Adrenal gland (tissue), 12 donors: ENCODE results near the gene TMPRSS4. TPM values are rescaled to one million over a fixed set of nuclear protein-coding genes. Genes with fewer than 3 reads are reported as not detected.

Source experiments
- DNase-seq, 7 donors: peaks; one replicate each; pipeline ENCODE4 v3.0.0-alpha.2; 2019 to 2020
- H3K27ac ChIP-seq, 5 donors: fragments of 200-600 bp; sonication (generic) in 4 of 5; 1 replicate in 3 of 5; 2 replicates in 2 of 5; pipeline versions ENCODE4 v1.5.1 to v1.8.0; 2016 to 2020; ENCODE audit warnings: mild to moderate bottlenecking in 1 of 5
- H3K27me3 ChIP-seq: fragments of 200-600 bp; 2 replicates; pipeline ENCODE4 v1.8.0; 2021
- H3K36me3 ChIP-seq, 2 donors: fragments of 200-600 bp; replicated peaks in 1 of 2; 1 replicate in 1 of 2; 2 replicates in 1 of 2; pipeline versions ENCODE4 v1.5.1 to v1.8.0; 2018 to 2022
- H3K4me1 ChIP-seq, 2 donors: fragments of 200-600 bp; replicated peaks in 1 of 2; 1 replicate in 1 of 2; 2 replicates in 1 of 2; pipeline versions ENCODE4 v1.5.1 to v1.8.0; 2018 to 2021
- H3K4me3 ChIP-seq, 4 donors: fragments of 200-600 bp; sonication (generic) in 3 of 4; one replicate each; pipeline ENCODE4 v1.5.1; 2016 to 2018
- H3K9me3 ChIP-seq, 3 donors: fragments of 200-600 bp; sonication (generic) in 1 of 3; replicated peaks in 1 of 3; 1 replicate in 2 of 3; 2 replicates in 1 of 3; pipeline versions ENCODE4 v1.5.1 to v1.8.0; 2016 to 2021
- POLR2A ChIP-seq, 2 donors: fragments of 450-650 bp; IDR thresholded peaks; one replicate each; pipeline ENCODE4 v1.6.1; 2017; ENCODE audit warnings: antibody characterized with exemption in 2 of 2, mild to moderate bottlenecking in 2 of 2, moderate library complexity in 1 of 2
- WGBS, 4 donors: extraction: QIAGEN DNeasy Blood & Tissue Kit in 2 of 4; methylation state at CpG; one replicate each; pipeline versions ENCODE4 v1.1.5 to v1.1.7; 2013 to 2017; 5-methylcytosine and 5-hydroxymethylcytosine counted together
- intact Hi-C, 2 donors: fragments of 100-400 bp; cut with DNase I; formaldehyde crosslinking; loops; one replicate each; pipeline versions ENCODE4 v1.14.1 to v1.15.0; 2022 to 2023
- polyA plus RNA-seq, 3 donors: library from polyadenylated mRNA; stranded (reverse); fragments of 200-250 nt in 2 of 3; fragments of 350-450 nt in 1 of 3; fragmentation: Illumina TruSeq in 1 of 3; extraction: RNeasy Lipid Tissue Mini Kit (QIAGEN cat#74804) in 1 of 3; gene quantifications; one replicate each; pipeline ENCODE4 v1.2.3, GENCODE V29; 2013 to 2014
- total RNA-seq, 9 donors: library from RNA; depleted of rRNA in 4 of 9; stranded (reverse); fragments of >200 nt in 4 of 9; fragments of 120-200 nt in 1 of 9; fragmentation: NEBNext Ultra II Directional in 1 of 9; extraction: Animal tissue kit (Norgen Biotek cat#: 25700) in 1 of 9; gene quantifications; one replicate each; pipeline versions ENCODE4 v1.1.0 to v1.2.4, GENCODE V29; 2013 to 2023
- TF ChIP-seq, protein P1 (sequence below), 6 experiments: fragments of 450-650 bp in 4 of 6; fragments of 200-600 bp in 2 of 6; sonication (generic) in 1 of 6; IDR thresholded peaks; 1 replicate in 5 of 6; 2 replicates in 1 of 6; pipeline versions ENCODE4 v1.5.1 to v1.8.0; 2016 to 2021; ENCODE audit warnings: antibody characterized with exemption in 6 of 6, mild to moderate bottlenecking in 2 of 6, moderate library complexity in 1 of 6
- donor health status: healthy with polysubstance abuse.
- donor health status: Bipolar disorder and iron deficiency.
- donor health status: DM: yes; HTN: yes; CAD: no.
- donor health status: DM: no; HTN: no; CAD: no.
- donor health status: DM: no; HTN: no; CAD: no.
- donor health status: DM: yes; HTN: yes; CAD: no.

The TMPRSS4 gene
- total and polyA plus RNA-seq, 12 donors, result 0.13 to 0.43 (median 0.27) TPM; not detected in 8

DNA sequence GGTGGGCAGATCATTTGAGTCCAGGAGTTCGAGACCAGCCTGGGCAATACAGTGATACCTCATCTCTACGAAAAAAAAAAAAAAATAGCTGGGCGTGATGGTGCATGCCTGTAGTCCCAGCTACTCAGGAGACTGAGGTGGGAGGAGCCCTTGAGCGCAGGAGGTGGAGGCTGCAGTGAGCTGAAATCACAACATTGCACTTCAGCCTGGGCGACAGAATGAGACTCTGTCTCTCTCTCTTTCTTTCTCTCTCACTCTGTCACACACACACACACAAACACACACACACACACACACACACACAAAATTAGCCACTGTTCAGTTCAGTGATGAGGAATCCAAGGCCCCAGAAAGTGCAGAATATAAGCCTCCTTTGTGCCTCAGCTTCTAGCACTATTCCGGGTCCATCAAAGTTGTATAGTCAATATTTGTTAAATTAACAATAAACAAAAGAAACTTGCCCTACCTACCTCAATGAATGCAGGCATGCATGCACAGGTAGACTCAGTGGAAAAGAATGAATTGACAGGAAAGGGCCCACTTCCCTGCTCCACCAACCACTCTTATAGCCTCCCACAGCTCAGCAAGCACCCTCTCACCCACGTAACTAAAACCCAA is 13.8 kb downstream of the TMPRSS4 start:
- no peaks in the 10 kb centered on the region for H3K27me3 ChIP-seq
- no peak overlapping the region for H3K4me3 ChIP-seq
- WGBS, 4 donors, result 74 to 90% (median 79%) methylated on average over 7 of the region's 7 CpGs
- intact Hi-C loops, result no loop called here
- H3K36me3 ChIP-seq, result no peaks in the 10 kb centered on the region
- DNase-seq, result no peak
- H3K4me1 ChIP-seq, result peaks cover 0 to 20% of the 10 kb centered on the region in 2 donors
- H3K9me3 ChIP-seq, result no peaks in the 10 kb centered on the region
- no peak overlapping the region for H3K27ac ChIP-seq
- no peak for TF ChIP-seq POLR2A (IDR thresholded peaks at IDR 0.05)
- TF ChIP-seq, protein P1, sequence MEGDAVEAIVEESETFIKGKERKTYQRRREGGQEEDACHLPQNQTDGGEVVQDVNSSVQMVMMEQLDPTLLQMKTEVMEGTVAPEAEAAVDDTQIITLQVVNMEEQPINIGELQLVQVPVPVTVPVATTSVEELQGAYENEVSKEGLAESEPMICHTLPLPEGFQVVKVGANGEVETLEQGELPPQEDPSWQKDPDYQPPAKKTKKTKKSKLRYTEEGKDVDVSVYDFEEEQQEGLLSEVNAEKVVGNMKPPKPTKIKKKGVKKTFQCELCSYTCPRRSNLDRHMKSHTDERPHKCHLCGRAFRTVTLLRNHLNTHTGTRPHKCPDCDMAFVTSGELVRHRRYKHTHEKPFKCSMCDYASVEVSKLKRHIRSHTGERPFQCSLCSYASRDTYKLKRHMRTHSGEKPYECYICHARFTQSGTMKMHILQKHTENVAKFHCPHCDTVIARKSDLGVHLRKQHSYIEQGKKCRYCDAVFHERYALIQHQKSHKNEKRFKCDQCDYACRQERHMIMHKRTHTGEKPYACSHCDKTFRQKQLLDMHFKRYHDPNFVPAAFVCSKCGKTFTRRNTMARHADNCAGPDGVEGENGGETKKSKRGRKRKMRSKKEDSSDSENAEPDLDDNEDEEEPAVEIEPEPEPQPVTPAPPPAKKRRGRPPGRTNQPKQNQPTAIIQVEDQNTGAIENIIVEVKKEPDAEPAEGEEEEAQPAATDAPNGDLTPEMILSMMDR (IDR thresholded peaks at IDR 0.05), result no peak

DNA sequence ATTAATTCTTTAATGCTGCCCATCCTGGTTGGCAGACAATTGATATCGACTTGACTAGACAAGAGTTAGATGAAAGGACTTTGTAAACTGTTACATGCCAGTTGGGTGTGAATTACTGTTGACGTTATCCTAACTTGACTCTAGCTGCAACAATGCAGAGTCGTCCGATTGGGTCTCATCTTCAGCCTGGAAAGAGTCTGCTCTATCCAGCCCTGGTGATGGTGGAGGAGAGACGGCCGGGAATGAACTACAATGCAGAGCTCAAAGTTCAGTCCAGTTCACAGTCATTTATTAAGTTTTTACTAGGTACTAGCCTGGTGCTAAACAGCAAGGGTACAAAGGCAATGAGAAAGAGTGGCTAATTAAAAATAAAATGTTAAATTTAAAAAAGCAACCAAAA is 14.8 kb downstream of the TMPRSS4 start:
- Histone ChIP-seq H3K36me3 (no peaks in the 10 kb centered on the region), H3K4me1 (peaks cover 0 to 16% of the 10 kb centered on the region in 2 donors), H3K4me3 (no peak overlapping the region), H3K27me3 (no peaks in the 10 kb centered on the region), H3K27ac (no peak overlapping the region), H3K9me3 (no peaks in the 10 kb centered on the region)
- WGBS, 4 donors, result 59 to 76% (median 73%) methylated on average over 6 of the region's 6 CpGs
- TF ChIP-seq POLR2A (IDR thresholded peaks at IDR 0.05), result no peak
- intact Hi-C loops, result no loop called here
- no peak for DNase-seq

DNA sequence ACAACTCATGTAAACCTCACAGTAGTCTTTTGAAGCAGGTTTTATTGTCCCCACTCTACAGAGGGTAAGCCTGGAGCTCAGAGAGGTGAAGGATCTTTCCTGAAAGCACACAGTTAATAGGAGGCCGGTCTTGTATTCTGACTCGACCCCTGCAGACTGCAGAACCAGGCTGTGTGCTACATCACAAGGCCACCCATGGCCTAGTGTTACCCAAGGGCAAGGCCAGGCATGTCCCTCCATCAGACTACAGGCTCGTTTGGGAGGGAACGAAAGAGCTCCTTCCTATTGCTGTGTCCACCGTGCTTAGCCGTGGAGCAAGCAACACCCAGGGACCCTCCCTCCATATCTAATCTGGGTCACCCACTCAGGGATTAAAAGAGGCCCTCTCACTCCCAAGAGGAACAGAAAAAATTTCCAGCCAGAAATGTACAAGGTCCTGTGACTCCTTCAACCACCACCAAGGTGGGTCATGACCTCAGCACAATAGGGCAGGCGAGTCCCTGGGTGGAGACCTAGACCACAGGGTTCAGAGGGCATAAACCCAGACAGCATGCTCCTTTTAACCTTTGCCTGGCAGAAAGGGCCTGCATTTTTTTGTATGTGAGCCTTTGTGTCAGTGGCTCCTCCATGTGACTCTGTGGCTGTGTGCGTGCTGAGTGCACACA is 16.2 kb downstream of the TMPRSS4 start:
- no peak overlapping the region for H3K4me3 ChIP-seq
- DNase-seq, result peak in 1 of 7 donors; percentile 20
- 47 to 75% (median 60%) methylated on average over 8 of the region's 8 CpGs for WGBS, 4 donors
- H3K36me3 ChIP-seq, result no peaks in the 10 kb centered on the region
- intact Hi-C loops, result no loop called here
- H3K27ac ChIP-seq, result no peak overlapping the region
- TF ChIP-seq, protein P1 (IDR thresholded peaks at IDR 0.05), result no peak
- no peak for TF ChIP-seq POLR2A (IDR thresholded peaks at IDR 0.05)
- H3K9me3 ChIP-seq, result no peaks in the 10 kb centered on the region
- peaks cover 0 to 5% of the 10 kb centered on the region in 2 donors for H3K4me1 ChIP-seq
- H3K27me3 ChIP-seq, result no peaks in the 10 kb centered on the region

DNA sequence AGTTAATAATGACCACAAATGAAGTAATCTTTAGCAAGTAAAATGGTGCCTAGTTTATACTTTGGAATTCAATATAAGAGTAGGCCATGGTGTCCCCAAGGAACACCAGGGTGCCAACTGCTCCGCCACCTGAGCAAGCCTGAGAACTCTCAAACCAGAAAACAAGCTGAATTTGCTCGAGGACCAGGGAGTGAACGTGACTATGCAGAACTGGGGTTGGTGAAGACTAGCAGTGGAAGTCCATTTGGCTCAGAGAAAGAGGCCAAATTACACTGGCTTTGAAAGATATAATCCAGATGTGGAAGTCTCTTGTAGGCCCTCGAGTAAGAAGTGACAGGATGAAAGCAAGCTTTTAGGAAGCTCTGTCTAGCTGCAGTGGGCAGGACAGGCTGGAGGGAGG is 18.6 kb downstream of the TMPRSS4 start:
- H3K4me3 ChIP-seq, result no peak overlapping the region
- WGBS, 4 donors, result 64 to 76% (median 68%) methylated on average over 4 of the region's 4 CpGs
- no peaks in the 10 kb centered on the region for H3K27me3 ChIP-seq
- no peaks in the 10 kb centered on the region for H3K36me3 ChIP-seq
- intact Hi-C loops, result no loop called here
- DNase-seq, result no peak
- no peaks in the 10 kb centered on the region for H3K9me3 ChIP-seq
- no peak overlapping the region for H3K27ac ChIP-seq
- no peak for TF ChIP-seq POLR2A (IDR thresholded peaks at IDR 0.05)
- no peaks in the 10 kb centered on the region for H3K4me1 ChIP-seq

DNA sequence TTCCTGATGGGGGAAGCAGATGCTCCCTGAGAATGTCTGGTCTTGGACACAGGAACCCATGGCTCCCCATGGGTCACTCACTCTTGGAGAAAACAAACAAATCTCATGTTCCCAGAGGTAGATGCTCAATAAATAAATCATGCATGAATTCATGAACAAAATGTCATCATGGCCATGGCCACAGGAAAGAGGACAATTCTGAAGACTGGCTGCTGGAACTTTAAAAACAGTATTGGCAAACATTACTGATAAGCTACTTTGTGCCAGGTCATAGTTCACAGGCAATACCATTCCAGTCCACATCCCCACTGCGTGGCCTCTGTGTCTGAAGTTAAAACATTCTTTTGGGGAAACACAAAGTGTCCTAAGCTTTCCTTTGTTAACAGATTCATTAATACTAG is 19.1 kb downstream of the TMPRSS4 start:
- H3K4me3 ChIP-seq, result no peak overlapping the region
- no peaks in the 10 kb centered on the region for H3K9me3 ChIP-seq
- no peak for DNase-seq
- no peaks in the 10 kb centered on the region for H3K27me3 ChIP-seq
- peak overlapping the region in 1 of 5 donors; percentile 29 for H3K27ac ChIP-seq
- no peak for TF ChIP-seq POLR2A (IDR thresholded peaks at IDR 0.05)
- TF ChIP-seq, protein P1 (IDR thresholded peaks at IDR 0.05), result no peak
- no peaks in the 10 kb centered on the region for H3K4me1 ChIP-seq
- intact Hi-C loops, result no loop called here
- 0 to 44% (median 42%) methylated on average over 1 of the region's 1 CpG for WGBS, 4 donors
- H3K36me3 ChIP-seq, result no peaks in the 10 kb centered on the region
